ENCODE results near the gene PSMD9.
"Not testable (repeated sequence)": the region's sequence is repeated elsewhere in the genome, so short reads cannot be mapped to it uniquely, and the experiment has no call there.

The PSMD9 gene, protein sequence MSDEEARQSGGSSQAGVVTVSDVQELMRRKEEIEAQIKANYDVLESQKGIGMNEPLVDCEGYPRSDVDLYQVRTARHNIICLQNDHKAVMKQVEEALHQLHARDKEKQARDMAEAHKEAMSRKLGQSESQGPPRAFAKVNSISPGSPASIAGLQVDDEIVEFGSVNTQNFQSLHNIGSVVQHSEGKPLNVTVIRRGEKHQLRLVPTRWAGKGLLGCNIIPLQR

DNA sequence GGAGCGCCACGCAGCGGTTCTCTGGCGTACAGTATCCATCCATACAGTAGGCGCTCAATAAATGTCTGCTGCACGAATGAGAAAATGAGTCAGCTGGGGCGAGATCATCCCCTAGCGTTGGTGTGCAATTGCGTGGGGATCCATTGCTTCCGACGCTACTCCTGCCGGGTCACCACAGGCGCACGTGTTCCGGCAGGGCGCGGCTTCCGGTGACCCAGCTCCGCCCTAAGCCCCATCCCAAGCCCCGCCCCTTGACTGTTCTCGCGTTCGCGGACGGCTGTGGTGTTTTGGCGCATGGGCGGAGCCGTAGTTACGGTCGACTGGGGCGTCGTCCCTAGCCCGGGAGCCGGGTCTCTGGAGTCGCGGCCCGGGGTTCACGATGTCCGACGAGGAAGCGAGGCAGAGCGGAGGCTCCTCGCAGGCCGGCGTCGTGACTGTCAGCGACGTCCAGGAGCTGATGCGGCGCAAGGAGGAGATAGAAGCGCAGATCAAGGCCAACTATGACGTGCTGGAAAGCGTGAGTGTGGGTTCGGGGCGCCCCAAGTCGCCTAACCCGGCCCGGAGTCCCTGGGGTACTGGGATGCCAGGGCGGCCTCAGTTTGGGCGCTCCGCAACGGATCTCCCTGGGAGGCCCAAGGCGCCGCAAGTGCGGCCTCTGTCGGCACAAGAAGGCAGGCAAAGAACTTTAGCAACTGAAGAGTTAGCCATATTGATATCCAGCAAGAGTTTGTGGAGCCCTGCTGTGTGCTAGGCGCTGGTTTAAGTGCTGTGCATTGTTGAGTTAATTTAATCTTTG lies at the start of gene PSMD9:
PSMD9 (plus strand) TSS at position 313 of the 796 bp plus-strand sequence; CDS start at position 380, 67 bp downstream.
- peak; percentile 96 for DNase-seq (ENCODE audit: low spot score)

DNA sequence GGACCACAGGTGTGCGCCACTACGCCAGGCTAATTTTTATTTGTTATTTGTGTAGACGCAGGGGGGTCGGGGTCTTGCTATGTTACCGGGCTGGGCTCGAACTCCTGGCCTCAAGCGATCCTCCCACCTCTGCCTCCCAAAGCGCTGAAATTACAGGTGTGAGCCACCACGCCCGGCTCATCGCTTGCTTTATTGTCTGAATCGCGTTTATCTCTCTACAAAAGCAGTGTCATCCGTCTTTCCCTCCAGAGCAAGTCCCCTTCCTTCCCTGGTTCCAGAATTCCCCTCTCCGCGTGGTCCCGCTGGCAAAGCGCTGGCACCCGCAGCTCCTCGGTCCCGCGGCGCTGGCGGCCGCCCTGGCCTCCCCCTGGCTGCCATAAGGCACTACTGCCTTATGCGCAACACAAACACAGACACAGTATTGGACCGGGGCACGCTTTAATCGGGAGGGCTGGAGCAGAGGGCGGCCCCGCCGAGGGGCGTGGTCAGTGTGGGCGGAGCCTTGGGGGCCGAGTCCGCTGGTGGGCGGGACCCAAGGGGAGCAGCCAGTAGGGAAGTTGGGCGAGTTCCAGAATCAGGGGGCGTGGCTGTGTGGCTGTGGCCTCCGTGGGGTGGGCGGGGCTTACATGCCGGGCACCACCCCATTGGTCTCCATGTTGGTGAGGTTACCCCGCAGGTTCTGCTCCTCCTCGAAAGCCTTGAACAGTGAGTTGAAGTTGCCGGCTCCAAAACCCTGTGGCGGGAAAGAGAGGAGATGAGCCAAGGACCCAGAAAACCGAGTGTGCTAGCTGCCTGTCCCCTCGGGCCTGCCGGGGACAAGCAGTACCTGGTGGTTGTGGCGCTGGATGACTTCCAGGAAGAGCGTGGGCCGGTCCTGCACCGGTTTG lies 49.2 kb upstream of the PSMD9 start:
- peak; percentile 93 for DNase-seq (ENCODE audit: low spot score)

DNA sequence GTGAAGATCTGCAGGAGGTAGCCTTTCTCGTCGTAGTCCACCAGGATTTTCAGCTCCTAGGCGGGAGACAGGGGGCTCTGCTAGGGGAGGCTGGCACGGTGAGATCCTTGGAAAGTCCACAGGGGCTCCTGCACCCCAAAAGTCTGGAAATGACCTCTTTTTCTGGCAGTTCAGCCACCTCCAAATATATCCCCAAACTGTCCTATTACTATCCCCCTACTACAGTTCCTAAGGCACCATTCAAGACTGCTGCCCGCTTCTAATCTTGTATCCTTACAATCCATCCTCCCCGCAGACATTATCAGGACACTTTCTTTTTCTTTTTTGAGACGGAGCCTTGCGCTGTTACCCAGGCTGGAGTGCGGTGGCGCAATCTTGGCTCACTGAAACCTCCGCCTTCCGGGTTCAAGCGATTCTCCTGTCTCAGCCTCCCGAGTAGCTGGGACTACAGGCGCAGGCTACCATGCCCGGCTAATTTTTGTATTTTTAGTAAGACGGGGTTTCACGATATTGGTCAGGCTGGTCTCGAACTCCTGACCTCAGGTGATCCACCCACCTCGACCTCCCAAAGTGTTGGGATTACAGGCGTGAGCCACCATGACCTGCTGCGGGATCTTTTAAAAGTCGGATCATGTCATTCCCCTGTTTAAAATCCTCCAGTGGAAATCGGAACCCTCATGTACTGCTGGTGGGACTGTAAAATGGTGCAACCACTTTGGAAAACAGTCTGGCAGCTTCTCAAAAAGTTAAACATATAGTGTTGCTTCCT lies 48.4 kb upstream of the PSMD9 start:
- no peak for DNase-seq (ENCODE audit: low spot score)

DNA sequence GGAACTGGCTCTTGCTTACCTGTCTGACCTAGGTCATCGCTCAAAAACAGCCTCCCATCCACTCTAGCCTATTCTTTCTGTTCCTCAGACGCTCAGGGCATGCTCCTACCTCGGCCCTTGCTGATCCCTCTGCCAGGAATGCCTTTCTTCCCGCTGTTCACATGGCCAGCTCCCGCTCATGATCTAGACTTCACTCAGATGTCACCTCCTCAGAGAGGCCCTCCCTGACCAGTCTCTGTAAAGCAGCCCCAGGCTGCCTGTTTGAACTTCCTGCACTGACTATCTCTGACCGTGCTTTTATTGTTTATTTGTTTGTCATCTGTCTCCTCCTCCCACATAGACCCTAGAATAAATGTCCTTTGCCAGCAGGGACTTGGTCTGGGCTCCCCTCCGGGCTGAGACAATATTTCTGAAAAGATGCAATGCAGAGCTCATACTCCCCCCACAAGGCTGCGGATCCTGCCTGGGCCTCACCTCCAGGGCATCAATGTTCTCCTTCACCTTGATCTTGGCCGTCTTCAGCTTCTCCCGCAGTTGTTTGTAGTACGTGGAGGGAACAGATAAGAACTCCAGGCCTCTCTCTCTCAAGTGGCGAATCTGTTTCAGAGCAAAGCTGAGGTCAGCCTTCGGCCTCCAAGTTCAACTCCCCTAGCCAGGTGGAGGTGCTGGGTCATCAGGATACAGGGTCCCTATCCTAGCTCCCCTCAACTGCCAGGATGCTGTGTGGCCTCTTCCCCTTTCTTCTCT lies 45.2 kb upstream of the PSMD9 start:
- DNase-seq (ENCODE audit: low spot score): no peak

DNA sequence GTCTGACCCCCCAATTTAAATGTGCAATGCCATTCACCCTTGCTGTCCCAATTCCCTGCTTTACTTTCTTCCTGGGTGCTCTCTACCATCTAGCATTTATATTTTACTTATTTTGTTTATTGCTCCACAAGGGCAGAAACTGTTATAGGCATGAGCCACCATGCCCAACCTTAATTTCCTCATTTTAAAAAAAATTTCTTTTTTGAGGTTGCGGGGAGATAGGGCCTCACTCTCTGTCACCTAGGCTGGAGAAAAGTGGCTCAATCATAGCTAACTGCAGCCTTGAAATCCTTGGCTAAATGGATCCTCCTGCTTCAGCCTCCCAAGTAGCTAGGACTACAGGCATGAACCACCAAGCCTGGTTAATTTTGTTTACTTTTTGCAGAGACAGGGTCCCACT lies 42.9 kb upstream of the PSMD9 start:
- DNase-seq (ENCODE audit: low spot score): no peak

DNA sequence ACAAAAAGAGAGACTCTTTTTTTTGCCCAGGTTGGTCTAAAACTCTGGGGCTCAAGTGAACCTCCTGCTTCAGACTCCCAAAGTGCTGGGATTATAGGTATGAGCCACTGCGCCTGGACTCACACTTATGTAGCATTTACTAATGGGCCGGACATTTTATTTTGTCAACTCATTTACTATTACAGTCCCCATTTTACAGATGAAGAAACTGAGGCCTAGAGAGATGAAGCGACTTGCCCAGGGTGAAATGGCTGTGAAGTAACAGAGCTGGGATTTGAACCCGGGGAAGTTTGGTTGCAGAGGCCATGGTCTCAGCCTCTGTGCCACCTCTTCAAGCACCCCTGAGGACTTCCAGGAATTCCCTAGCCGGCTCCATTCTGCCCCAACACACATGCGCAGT lies 39.4 kb upstream of the PSMD9 start:
- no peak for DNase-seq (ENCODE audit: low spot score)

DNA sequence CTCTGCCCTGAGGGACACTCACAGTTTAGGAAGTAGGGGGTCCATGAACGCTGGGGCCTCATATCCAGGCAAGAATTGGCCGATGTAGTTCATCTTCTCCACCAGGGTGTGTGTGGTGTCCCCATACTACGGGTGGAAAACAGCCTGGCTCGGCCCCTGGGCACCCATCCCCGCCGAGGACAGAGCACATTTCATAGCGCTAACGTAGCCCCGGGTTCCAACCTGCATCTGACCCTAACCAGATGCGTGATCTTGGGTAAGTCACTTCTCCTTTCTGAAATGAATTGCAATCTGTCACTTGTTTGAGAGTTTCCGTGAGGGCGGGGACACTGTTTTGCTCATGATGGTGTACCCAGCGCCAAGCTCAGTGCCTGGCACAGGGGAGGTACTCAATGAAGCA lies 38.9 kb upstream of the PSMD9 start:
- no peak for DNase-seq (ENCODE audit: low spot score)

DNA sequence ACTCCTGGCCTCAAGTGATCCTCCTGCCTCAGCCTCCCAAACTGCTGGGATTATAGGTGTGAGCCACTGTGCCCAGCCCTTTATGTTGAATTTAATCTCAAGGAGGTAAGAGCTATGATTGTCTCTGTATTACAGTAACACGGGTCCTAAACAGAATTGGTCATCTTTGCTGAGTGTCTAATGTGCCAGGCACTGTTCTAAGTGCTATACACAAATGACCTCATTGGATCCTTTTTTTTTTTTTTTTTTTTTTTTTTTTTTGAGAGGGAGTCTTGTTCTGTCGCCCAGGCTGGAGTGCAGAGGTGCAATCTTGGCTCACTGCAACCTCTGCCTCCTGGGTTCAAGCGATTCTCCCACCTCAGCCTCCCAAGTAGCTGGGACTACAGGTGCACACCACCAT lies 36.2 kb upstream of the PSMD9 start:
- not testable (repeated sequence) for DNase-seq (ENCODE audit: low spot score)

DNA sequence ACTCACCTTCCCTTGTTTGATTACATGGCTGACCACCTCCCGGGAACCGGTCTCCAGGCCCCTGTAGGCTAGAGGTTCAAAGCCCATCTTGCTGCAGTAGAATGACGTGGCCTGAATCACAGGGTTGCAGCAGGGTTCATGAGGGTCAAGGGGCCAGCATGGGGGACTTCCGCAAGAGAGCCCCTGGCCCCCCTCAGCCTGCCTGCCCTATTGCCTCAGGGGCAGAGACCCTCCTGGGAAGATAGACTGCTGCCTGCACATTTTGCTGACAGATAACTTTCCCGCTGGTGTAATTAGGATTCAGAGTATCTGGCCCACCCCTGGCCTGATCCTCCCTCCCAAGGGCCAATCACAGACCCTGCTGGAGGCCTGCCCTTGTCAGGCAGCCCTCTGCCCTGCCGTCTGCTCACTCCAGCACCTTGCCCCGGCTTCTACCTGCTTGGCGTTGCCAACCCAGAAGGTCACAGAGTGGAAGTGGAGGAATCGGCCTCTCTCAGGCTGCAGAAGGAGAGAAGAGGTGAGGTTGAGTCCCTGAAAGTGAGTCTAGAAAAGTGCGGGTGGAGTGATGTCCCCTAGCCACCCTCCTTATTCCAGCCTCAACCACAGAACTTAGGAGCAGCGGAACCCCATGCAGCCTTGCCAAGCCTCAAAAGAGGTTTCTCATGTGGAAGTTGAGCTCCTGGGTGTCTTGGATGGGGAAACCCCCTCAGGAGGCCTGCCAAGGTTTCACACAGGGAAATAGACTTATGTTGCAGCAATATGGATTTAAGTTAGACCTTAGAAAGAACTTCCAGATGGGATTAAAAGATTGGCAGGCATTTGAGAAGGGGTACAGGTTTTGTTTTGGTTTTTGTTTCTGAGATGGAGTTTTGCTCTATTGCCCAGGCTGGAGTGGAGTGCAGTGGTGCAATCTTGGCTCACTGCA lies 31.0 kb upstream of the PSMD9 start:
- DNase-seq (ENCODE audit: low spot score): no peak

DNA sequence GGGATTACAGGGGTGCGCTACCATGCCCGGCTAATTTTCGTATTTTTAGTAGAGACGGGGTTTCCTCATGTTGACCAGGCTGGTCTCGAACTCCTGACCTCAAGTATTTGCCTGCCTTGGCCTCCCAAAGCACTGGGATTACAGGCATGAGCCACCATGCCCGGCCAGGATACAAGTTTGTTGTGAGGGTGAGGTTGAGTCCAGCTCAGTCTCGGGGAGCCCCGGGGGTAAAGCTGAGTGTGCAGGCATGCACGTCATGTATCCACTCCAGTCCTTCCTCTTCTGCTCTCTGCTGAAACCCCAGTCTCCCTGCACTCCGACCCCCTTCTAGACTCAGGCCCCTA lies 30.3 kb upstream of the PSMD9 start:
- DNase-seq (ENCODE audit: low spot score): no peak

DNA sequence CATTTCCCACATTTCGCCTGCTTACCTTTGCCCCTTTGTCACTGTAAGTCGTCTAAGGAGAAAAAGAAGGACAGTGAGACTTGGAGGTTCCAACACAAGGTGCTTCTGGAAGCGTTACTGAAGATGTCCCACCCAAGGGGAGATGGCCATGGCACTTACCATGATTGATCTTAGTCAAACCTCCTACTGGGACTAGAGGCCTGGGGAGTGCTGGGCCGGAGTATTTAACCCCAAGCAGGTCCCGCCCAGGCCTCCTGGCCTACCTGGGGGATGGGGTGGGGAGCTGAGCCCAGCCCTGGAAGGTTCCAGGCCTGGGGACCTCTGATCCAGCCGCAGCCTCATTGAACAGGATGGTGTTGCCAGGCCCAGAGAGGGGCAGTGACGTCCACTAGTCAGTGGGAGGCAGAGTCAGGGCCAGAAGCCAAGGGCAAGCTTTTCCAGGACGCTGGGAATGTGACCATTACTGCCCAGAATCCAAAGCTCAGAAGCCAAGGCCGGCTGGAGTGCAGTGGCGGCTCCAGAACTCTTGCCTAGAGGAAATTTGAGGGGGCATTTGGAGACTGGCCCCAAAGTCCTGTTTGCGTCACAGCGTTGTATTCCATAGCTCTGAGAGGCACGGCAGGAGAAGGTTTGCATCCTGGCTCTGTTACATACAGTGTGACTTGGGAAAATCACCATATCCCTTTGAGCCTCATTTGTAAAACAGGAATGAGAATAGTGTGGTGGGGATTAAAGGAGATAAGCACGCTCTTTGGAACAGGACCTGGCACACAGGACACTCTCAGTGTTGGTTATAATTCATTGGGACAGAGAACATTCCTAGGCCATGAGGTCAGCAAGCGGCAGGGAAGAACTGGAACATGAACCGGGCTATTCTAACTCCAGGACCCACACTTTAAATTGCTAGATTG lies 29.7 kb upstream of the PSMD9 start, which contains the start of gene HPD:
HPD (minus strand) TSS at position 198 of the 911 bp plus-strand sequence; CDS start at position 162, 36 bp downstream.
- DNase-seq (ENCODE audit: low spot score): peak; percentile 38

DNA sequence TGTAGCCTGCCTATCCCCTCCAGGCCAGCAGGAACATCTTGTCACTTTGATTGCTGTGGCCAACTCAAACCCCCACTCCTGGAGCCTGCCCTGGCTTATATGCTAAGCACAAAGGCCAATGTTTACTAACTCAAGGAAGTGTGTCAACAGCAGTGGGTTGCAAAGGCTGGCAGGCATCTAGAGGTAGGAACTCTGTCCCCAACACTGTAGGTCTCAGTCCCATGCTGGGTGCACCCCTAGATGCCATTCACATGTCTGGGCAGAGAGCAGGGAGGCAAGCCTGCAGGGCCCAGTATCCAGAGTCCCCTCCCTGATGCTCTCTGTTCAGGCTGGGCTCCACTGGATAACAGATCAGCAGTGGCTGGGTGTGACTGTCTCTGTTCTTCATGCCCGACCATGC lies 28.3 kb upstream of the PSMD9 start:
- DNase-seq (ENCODE audit: low spot score): no peak

DNA sequence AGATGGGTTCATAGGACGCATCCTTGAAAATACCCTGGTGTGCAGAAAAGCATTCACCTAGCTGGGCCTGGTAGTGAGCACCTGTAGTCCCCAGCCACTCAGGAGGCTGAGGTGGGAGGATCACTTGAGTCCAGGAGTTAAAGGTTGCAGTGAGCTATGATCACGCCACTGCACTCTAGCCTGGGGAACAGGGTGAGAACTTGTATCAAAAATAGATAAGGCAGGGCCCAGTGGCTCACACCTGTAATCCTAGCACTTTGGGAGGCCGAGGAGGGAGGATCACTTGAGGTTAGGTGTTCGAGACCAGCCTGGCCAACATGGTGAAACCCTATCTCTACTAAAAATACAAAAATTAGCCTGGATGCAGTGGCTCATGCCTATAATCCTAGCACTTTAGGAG lies 27.9 kb upstream of the PSMD9 start:
- DNase-seq (ENCODE audit: low spot score): not testable (repeated sequence)

DNA sequence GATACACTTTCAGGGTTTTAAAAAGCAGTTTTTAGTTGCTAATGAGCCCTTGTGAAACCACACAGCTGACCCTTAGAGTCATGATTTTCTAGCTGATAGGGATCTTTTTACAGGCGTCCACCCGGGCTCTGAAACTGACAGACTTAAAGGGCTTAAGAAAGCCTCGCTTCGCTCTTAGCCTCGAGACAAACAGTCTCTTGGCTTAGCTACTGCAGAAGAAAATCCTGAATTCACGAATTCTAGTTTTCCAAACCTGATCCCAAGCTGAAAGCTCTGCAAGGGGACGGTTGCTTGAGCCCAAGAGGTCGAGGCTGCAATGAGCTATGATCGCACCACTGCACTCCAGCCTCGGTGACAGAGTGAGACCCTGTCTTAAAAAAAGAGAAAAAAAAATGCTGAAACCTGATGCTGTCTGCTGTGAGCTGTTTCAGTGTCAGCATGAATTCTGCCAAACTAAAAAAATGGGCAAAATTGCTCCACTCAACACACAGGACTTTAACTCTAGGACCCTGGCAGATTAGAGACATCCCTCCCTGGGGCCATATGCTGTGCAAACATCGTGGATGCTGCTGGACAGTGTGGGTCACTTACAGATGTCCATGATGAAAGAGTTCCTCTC lies 26.8 kb upstream of the PSMD9 start:
- no peak for DNase-seq (ENCODE audit: low spot score)

DNA sequence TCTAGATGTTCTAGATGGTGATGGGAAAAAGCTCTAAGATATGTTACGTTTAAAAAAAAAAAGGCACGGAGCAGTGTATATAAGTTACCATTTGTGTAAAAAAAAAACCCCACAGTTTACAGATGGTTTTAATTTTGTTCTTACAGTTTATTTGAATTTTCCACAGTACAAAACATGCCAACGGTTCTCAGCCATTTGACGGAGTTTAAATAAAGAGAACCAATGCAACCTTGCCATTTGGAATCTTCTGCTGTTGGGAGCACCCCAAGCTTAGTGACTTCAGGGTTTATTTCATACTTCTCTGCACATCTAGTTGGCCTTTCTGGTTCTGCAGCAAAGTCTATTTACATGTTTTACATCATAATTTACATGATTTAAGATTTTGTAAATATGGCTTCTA lies 22.3 kb upstream of the PSMD9 start:
- DNase-seq (ENCODE audit: low spot score): no peak

DNA sequence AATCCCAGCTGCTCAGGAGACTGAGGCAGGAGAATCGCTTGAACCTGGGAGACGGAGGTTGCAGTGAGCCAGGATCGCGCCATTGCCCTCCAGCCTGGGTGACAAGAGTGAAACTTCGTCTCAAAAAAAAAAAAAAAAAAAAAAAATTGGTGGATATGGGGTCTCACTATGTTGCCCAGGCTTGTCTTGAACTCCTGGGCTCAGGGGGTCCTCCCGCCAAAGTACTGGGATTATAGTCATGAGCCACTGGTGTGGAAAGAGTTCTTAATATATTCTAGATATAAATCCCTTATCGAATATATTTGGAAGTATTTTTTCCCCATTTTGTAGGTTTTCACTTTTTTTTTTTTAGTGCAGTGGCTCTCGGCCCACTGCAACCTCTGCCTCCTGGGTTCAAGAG lies 19.4 kb upstream of the PSMD9 start:
- not testable (repeated sequence) for DNase-seq (ENCODE audit: low spot score)

DNA sequence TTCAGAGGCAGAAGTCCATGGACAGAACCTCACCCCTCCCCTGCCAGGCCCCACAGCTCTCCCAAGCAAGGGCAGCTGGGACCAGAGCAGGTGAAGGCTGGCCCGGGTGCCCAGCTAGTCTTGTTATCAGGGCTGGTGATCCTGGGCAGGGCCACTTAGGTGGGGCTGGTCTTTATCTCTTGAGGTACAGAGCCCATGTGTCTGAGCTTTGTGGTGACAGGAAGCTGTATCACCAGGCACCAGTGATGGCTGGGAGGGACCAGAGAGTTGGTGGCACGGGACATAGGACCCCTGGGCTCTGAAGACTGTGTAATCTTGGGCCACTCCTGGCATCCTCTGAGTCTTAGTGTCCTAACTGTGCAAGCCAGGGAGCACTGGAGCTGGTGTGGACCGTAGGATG lies 17.1 kb upstream of the PSMD9 start:
- DNase-seq (ENCODE audit: low spot score): no peak

DNA sequence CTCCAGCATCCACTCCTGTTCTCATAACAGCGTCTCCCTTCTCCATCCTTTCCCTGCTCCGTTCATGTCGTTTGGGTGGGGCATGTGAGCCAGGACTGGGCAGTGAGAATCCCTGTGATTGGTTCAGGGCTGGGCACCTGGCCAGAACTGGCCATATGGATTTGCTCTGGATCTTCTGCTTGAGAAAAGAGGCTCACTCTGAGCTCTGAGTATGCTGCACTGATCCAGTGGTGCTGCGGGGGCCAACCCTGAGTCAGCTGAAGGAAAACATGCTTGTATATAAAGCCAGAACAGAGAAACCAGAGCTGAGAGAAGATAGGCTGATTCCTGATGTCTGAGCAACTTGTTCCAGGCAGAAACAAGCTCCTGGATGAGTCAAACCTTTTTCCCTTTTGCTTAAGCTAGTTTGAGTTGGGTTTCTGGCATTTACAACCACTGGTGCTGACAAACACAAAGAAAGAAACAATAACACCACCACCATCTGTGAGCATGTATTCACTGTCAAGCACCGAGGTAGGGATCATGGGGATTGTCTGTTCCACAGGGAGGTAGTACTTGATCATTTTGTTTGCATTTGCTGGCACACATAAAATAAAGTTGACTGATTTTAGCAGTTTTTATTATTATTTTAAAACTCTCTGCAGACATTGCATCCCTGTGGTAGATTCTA lies 15.9 kb upstream of the PSMD9 start:
- DNase-seq (ENCODE audit: low spot score): peak; percentile 6

All from SW480 (cell line).